ENCODE data around the gene MRPL39. TPM values are rescaled to one million over a fixed set of nuclear protein-coding genes. Genes with fewer than 3 reads are reported as not detected.

MRPL39 gene
- total and polyA plus RNA-seq, 2 donors (not counting 3 experiments of a cell fraction or from before 2014, with no cell fraction given): 10.4 to 25.2 TPM

DNA sequence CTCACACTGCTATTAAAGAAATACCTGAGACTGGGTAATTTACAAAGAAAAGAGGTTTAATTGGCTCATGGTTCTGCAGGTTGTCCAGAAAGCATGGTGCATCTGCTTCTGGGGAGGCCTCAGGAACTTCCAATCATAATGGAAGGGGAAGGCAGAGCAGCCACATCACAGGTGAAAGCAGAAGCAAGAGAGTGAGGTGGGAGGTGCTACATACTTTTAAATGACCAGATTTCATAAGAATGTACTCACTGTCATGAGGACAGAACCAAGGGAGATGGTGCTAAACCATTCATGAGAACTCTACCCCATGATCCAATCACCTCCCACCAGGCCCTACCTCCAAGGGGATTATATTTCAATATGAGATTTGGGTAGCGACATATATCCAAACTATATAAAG, 55.7 kb downstream of the MRPL39 start:
- Histone ChIP-seq H3K79me2 (ENCODE audit: control insufficient read depth, insufficient read depth, low read length) (no peaks in the 10 kb centered on the region), H2AFZ (ENCODE audit: low read depth, low read length) (no peak overlapping the region), H3K9me3 (replicated peaks; ENCODE audit: control insufficient read depth, insufficient read depth, low read length) (no peaks in the 10 kb centered on the region), H3K4me1 (ENCODE audit: control insufficient read depth, extremely low read depth, insufficient read depth, low read length) (no peaks in the 10 kb centered on the region), H3K27ac (ENCODE audit: insufficient read depth, low read depth, low read length) (no peak overlapping the region), H4K20me1 (replicated peaks; ENCODE audit: control insufficient read depth, extremely low read depth, insufficient read depth, low read length) (no peaks in the 10 kb centered on the region), H3K9me1 (replicated peaks; ENCODE audit: control insufficient read depth, extremely low read depth, insufficient read depth, low read length) (no peaks in the 10 kb centered on the region), H3K4me3 (replicated peaks in 1 of 3; ENCODE audit: insufficient read depth in 1 of 3, low read depth in 1 of 3, low read length in 3 of 3) (no peak overlapping the region), H3K27me3 (ENCODE audit: control insufficient read depth in 2 of 2, insufficient read depth in 2 of 2, low read length in 2 of 2) (peaks cover 2 to 4% of the 10 kb centered on the region in 2 experiments), H3K4me2 (ENCODE audit: insufficient read depth, low read length) (no peak overlapping the region), H3K9ac (replicated peaks; ENCODE audit: extremely low read depth, insufficient read depth, low read length) (no peak overlapping the region), H3K36me3 (ENCODE audit: control insufficient read depth in 2 of 2, extremely low read depth in 1 of 2, insufficient read depth in 2 of 2, low read length in 2 of 2) (no peaks in the 10 kb centered on the region)
- dilution Hi-C loops (cut with MboI; ENCODE audit: extremely low pct_ligation_motif_present, low sequenced_read_pairs) (no loop called here), intact Hi-C loops (cut with micrococcal nuclease) (no loop called here)
- no peak for TF ChIP-seq JUN (IDR thresholded peaks at IDR 0.05; ENCODE audit: borderline replicate concordance, insufficient read depth, insufficient read length, low read depth)
- no peak for TF ChIP-seq POLR2AphosphoS5 (IDR thresholded peaks at IDR 0.05; ENCODE audit: insufficient read depth, low read depth, low read length)
- TF ChIP-seq, protein P1, sequence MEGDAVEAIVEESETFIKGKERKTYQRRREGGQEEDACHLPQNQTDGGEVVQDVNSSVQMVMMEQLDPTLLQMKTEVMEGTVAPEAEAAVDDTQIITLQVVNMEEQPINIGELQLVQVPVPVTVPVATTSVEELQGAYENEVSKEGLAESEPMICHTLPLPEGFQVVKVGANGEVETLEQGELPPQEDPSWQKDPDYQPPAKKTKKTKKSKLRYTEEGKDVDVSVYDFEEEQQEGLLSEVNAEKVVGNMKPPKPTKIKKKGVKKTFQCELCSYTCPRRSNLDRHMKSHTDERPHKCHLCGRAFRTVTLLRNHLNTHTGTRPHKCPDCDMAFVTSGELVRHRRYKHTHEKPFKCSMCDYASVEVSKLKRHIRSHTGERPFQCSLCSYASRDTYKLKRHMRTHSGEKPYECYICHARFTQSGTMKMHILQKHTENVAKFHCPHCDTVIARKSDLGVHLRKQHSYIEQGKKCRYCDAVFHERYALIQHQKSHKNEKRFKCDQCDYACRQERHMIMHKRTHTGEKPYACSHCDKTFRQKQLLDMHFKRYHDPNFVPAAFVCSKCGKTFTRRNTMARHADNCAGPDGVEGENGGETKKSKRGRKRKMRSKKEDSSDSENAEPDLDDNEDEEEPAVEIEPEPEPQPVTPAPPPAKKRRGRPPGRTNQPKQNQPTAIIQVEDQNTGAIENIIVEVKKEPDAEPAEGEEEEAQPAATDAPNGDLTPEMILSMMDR (IDR thresholded peaks at IDR 0.05; ENCODE audit: extremely low read depth in 1 of 2, insufficient read depth in 1 of 2, low read depth in 1 of 2, low read length in 2 of 2): no peak
- no peak for TF ChIP-seq FOS (IDR thresholded peaks at IDR 0.05; ENCODE audit: borderline replicate concordance, insufficient read depth, low read length)
- TF ChIP-seq MYC (IDR thresholded peaks at IDR 0.05; ENCODE audit: low read depth, low read length): no peak
- TF ChIP-seq, protein P2, sequence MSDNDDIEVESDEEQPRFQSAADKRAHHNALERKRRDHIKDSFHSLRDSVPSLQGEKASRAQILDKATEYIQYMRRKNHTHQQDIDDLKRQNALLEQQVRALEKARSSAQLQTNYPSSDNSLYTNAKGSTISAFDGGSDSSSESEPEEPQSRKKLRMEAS (IDR thresholded peaks at IDR 0.05; ENCODE audit: insufficient read depth, insufficient read length): no peak
- no peak for TF ChIP-seq GATA2 (IDR thresholded peaks at IDR 0.05; ENCODE audit: insufficient read depth, insufficient read length, low read depth, low read length)
- no peak for TF ChIP-seq POLR2A (IDR thresholded peaks at IDR 0.05; ENCODE audit: low read depth, low read length)
- TF ChIP-seq EZH2 (IDR thresholded peaks at IDR 0.05; ENCODE audit: borderline replicate concordance, low read depth, low read length, severe bottlenecking): no peak
- POLR2A ChIA-PET: no interaction called here
- FAIRE-seq (no peak), DNase-seq (ENCODE audit: low read depth, low spot score) (no peak)
- CTCF ChIA-PET: no interaction called here
- BruUV-seq (replicated peaks): no TSS peak

Data from endothelial cell of umbilical vein (primary cell).